GM12865 (cell line): ENCODE results near the gene NDUFS7.

Experiments
- DNase-seq: peaks from one replicate; pipeline ENCODE4 v3.0.0; 2010; ENCODE audit warnings: low read depth
- H3K4me3 ChIP-seq: 2 replicates; pipeline ENCODE4 v1.5.1; 2011; ENCODE audit warnings: mild to moderate bottlenecking, low read depth, low read length, control low read depth
- TF ChIP-seq, protein P1 (sequence below): IDR thresholded peaks from 2 replicates; pipeline ENCODE4 v1.5.1; 2011; ENCODE audit warnings: low read length, control low read depth, low read depth, inconsistent platforms; ENCODE audit not compliant: insufficient read depth; ENCODE audit errors: missing control alignments

The NDUFS7 gene

DNA sequence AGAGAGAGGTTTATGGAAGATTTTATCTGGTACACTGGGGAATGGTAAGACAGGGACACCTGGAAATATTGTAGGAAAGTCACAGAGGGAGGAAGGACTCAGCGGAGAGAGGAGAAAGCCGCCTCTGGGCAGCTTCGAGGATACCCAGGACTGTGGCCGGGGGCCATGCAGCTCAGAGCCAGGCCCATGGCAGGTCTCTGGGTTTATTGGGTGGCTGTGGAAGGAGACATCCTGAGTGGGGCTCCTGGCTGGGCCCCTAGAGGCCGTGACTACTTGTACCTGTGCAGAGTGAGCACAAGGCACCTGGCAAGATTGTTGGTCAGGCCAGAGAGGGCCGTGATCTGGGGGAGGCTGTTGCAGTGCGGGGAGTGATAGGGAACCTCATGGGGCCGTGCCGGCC is 27.1 kb downstream of the NDUFS7 start:
- H3K4me3 ChIP-seq = no peak overlapping the region
- no peak for DNase-seq
- TF ChIP-seq, protein P1, sequence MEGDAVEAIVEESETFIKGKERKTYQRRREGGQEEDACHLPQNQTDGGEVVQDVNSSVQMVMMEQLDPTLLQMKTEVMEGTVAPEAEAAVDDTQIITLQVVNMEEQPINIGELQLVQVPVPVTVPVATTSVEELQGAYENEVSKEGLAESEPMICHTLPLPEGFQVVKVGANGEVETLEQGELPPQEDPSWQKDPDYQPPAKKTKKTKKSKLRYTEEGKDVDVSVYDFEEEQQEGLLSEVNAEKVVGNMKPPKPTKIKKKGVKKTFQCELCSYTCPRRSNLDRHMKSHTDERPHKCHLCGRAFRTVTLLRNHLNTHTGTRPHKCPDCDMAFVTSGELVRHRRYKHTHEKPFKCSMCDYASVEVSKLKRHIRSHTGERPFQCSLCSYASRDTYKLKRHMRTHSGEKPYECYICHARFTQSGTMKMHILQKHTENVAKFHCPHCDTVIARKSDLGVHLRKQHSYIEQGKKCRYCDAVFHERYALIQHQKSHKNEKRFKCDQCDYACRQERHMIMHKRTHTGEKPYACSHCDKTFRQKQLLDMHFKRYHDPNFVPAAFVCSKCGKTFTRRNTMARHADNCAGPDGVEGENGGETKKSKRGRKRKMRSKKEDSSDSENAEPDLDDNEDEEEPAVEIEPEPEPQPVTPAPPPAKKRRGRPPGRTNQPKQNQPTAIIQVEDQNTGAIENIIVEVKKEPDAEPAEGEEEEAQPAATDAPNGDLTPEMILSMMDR = no peak

DNA sequence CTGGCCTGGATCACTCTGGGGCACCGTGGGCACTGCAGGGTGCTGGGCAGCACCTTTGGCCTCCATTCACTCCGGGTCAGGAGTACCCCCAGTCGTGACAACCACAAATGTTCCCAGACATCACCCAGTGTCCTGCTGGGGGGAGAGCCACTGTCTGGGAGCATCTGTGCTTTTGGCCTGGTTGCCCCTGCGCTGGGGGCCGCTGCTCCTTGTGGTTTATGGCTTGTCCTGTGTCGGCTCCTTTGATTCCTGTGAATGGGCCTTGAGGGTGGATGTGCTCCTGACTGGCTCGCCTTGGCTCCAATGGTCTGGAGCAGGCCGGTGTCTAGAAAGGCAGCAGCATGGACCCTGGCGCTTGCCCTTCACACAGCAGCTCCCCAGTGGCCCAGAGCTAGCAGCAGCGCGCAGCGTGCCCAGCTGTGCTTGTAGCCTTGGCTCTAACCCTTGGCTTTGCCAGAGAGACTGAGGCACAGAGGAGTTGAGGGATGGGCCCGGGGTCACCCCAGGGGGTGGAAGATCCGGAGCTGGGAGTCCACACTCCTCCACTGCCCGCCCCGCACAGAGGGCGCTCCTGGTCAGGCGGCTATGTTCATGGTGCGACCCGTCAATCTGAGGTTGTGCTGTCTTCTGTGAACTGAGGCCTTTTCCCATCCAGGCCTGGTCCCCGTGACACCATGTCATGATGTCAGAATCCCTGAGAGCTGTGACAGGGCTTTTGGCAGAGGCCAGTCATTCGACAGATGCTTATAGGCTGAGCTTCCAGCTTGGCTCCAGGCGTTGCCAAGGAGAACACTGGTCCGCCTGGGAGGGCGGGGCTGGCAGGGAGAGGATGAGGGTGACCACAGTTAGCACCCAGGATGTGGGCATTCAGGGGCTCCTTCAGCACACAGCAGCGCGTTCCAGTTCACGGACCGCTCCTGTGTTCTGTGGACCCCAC is 27.8 kb downstream of the NDUFS7 start:
- DNase-seq = no peak
- H3K4me3 ChIP-seq = no peak overlapping the region
- TF ChIP-seq, protein P1 = no peak

DNA sequence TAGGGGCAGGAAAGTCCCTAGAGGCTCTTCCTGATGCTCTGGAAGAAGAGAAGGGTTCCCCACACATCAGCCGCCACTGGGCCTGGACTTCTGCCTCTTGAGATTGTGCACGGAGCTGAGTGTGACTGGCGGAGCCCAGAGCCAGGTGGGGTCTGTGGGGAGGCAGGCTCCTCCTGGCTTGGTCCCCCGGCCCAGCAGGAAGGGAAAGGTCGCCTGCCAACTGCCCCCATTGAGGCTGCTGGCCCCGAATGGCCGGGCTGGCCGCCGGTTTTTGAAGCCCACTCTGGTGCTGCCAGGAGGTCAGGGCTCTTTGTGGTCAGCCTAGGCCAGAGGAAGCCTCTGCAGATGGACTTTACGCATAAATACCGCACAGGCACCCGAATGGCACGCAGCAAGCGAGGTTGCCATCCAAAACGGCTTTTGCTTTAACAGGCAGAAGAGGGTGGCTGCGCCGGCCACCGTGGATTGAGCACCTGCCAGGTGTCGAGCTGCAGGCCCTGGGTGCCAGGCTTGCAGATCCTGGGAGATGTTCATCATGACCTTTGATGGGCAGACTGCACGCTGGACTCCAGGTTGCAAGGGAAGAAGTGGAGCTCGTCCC is 28.7 kb downstream of the NDUFS7 start:
- TF ChIP-seq, protein P1 = no peak
- DNase-seq = no peak
- no peak overlapping the region for H3K4me3 ChIP-seq

GRCh38 chr19:1412995-1413800 is 29.5 kb downstream of the NDUFS7 start:
- no peak overlapping the region for H3K4me3 ChIP-seq
- TF ChIP-seq, protein P1 = no peak
- peak; percentile 56 for DNase-seq

GRCh38 chr19:1416014-1416841 is 32.5 kb downstream of the NDUFS7 start:
- TF ChIP-seq, protein P1 = no peak
- no peak overlapping the region for H3K4me3 ChIP-seq
- no peak for DNase-seq

GRCh38 chr19:1417145-1417544 is 33.4 kb downstream of the NDUFS7 start:
- TF ChIP-seq, protein P1 = no peak
- no peak for DNase-seq
- no peak overlapping the region for H3K4me3 ChIP-seq
